ENCODE measurements around the gene CT45A10.

DNA sequence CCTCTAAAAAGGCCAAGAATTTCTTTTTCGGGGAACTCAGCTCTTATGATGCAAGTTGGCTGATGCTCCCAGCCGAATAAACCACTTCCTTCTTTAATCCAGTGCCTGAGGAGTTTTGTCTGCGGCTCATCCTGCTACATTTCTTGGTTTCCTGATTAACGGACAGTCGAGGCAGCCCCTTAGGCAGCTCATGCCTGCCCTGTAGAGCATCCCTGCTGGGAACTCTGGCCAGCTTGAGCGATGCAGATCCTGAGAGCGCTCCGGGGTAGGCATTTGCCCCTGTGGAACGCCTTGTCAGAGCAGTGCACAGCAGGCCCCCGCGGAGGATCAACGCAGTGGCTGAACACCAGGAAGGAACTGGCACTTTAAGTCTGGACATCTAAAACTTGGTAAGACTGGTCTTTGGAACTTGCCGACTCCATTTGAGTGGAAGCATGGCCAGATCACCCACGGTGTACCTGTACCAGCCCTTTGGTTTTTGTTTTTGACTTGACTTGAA lies 3.1 kb downstream of the CT45A10 start:
- TF ChIP-seq, protein P1, sequence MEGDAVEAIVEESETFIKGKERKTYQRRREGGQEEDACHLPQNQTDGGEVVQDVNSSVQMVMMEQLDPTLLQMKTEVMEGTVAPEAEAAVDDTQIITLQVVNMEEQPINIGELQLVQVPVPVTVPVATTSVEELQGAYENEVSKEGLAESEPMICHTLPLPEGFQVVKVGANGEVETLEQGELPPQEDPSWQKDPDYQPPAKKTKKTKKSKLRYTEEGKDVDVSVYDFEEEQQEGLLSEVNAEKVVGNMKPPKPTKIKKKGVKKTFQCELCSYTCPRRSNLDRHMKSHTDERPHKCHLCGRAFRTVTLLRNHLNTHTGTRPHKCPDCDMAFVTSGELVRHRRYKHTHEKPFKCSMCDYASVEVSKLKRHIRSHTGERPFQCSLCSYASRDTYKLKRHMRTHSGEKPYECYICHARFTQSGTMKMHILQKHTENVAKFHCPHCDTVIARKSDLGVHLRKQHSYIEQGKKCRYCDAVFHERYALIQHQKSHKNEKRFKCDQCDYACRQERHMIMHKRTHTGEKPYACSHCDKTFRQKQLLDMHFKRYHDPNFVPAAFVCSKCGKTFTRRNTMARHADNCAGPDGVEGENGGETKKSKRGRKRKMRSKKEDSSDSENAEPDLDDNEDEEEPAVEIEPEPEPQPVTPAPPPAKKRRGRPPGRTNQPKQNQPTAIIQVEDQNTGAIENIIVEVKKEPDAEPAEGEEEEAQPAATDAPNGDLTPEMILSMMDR (IDR thresholded peaks at IDR 0.05) = no peak
- TF ChIP-seq ELF4 (CRISPR knock-in tag; IDR thresholded peaks at IDR 0.05; ENCODE audit: low read depth) (no peak), CREB1 (CRISPR knock-in tag; IDR thresholded peaks at IDR 0.05) (no peak), SMAD4 (CRISPR knock-in tag; IDR thresholded peaks at IDR 0.05) (no peak), ESRRA (CRISPR knock-in tag; IDR thresholded peaks at IDR 0.05; ENCODE audit: borderline replicate concordance) (no peak), ZNF121 (CRISPR knock-in tag; IDR thresholded peaks at IDR 0.05) (no peak)
- TF ChIP-seq, protein P2, sequence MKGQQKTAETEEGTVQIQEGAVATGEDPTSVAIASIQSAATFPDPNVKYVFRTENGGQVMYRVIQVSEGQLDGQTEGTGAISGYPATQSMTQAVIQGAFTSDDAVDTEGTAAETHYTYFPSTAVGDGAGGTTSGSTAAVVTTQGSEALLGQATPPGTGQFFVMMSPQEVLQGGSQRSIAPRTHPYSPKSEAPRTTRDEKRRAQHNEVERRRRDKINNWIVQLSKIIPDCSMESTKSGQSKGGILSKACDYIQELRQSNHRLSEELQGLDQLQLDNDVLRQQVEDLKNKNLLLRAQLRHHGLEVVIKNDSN (CRISPR knock-in tag; IDR thresholded peaks at IDR 0.05) = no peak
- TF ChIP-seq, protein P3, sequence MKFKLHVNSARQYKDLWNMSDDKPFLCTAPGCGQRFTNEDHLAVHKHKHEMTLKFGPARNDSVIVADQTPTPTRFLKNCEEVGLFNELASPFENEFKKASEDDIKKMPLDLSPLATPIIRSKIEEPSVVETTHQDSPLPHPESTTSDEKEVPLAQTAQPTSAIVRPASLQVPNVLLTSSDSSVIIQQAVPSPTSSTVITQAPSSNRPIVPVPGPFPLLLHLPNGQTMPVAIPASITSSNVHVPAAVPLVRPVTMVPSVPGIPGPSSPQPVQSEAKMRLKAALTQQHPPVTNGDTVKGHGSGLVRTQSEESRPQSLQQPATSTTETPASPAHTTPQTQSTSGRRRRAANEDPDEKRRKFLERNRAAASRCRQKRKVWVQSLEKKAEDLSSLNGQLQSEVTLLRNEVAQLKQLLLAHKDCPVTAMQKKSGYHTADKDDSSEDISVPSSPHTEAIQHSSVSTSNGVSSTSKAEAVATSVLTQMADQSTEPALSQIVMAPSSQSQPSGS (CRISPR knock-in tag; IDR thresholded peaks at IDR 0.05; ENCODE audit: borderline replicate concordance, low read depth) = no peak
- TF ChIP-seq, protein P4, sequence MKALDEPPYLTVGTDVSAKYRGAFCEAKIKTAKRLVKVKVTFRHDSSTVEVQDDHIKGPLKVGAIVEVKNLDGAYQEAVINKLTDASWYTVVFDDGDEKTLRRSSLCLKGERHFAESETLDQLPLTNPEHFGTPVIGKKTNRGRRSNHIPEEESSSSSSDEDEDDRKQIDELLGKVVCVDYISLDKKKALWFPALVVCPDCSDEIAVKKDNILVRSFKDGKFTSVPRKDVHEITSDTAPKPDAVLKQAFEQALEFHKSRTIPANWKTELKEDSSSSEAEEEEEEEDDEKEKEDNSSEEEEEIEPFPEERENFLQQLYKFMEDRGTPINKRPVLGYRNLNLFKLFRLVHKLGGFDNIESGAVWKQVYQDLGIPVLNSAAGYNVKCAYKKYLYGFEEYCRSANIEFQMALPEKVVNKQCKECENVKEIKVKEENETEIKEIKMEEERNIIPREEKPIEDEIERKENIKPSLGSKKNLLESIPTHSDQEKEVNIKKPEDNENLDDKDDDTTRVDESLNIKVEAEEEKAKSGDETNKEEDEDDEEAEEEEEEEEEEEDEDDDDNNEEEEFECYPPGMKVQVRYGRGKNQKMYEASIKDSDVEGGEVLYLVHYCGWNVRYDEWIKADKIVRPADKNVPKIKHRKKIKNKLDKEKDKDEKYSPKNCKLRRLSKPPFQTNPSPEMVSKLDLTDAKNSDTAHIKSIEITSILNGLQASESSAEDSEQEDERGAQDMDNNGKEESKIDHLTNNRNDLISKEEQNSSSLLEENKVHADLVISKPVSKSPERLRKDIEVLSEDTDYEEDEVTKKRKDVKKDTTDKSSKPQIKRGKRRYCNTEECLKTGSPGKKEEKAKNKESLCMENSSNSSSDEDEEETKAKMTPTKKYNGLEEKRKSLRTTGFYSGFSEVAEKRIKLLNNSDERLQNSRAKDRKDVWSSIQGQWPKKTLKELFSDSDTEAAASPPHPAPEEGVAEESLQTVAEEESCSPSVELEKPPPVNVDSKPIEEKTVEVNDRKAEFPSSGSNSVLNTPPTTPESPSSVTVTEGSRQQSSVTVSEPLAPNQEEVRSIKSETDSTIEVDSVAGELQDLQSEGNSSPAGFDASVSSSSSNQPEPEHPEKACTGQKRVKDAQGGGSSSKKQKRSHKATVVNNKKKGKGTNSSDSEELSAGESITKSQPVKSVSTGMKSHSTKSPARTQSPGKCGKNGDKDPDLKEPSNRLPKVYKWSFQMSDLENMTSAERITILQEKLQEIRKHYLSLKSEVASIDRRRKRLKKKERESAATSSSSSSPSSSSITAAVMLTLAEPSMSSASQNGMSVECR (CRISPR knock-in tag; IDR thresholded peaks at IDR 0.05; ENCODE audit: borderline replicate concordance) = no peak
- TF ChIP-seq, protein P5, sequence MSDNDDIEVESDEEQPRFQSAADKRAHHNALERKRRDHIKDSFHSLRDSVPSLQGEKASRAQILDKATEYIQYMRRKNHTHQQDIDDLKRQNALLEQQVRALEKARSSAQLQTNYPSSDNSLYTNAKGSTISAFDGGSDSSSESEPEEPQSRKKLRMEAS (CRISPR knock-in tag; IDR thresholded peaks at IDR 0.05) = no peak
- TF ChIP-seq, protein P6, sequence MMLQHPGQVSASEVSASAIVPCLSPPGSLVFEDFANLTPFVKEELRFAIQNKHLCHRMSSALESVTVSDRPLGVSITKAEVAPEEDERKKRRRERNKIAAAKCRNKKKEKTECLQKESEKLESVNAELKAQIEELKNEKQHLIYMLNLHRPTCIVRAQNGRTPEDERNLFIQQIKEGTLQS (CRISPR knock-in tag; conservative IDR thresholded peaks at IDR 0.05) = no peak
